Mononuclear cell (primary cell): ENCODE data around the gene PGF. TPM values are rescaled to one million over a fixed set of nuclear protein-coding genes. Genes with fewer than 3 reads are reported as not detected.

Source experiments
- H3K27me3 ChIP-seq: 2 replicates; pipeline ENCODE4 v1.6.0; 2011; ENCODE audit warnings: low read length, control low read depth; ENCODE audit not compliant: insufficient read depth
- H3K4me1 ChIP-seq: 2 replicates; pipeline ENCODE4 v1.5.1; 2011; ENCODE audit warnings: mild to moderate bottlenecking, low read length, control low read depth; ENCODE audit not compliant: insufficient read depth
- H3K4me3 ChIP-seq: 2 replicates; pipeline ENCODE4 v1.5.1; 2011; ENCODE audit warnings: mild to moderate bottlenecking, low read length, moderate library complexity
- H3K9me3 ChIP-seq: 2 replicates; pipeline ENCODE4 v1.5.1; 2011; ENCODE audit warnings: low read depth, mild to moderate bottlenecking, control low read depth, low read length
- total RNA-seq: library from RNA; depleted of rRNA; stranded (reverse); fragments of >200 nt; gene quantifications from one replicate; pipeline ENCODE4 v1.2.3, GENCODE V29; 2012

Gene PGF
- total RNA-seq, 1 donor: not detected

DNA sequence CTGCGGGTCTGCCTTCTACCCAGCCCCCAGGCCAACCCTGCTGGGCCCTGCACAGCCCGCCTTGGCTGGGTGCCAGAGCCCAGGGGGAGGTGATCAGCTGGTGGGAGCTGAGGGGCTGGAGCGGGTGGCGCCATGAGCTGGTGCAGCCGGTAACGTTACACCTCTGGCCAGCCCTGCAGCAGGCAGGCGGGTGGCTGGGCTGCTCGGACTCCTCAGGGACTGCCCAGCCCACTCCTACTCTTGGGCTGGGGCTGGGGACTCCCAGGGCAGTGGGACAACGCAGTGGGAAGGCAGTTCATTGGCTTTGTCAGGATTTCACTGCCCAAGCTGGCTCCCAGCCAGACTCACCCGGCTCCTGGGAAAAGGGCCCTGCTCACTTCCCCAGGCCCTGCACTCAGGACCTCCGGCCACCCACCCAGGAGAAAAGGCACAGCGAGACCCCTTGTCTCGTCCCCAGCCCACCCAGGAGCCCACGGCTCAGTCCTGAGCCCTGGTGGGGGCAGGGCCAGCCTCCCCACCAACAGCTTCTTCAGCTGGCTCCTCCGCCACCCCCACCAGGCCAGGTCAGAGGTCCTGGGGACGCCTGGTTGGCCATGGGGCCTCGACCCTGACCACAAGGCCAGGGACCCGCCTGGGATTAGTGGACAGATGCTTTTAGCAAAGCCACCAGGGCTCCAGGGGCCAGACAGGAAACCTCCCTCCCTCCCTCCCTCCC is 1.0 kb downstream of the PGF start:
- Histone ChIP-seq H3K4me1 (peaks cover 8% of the 10 kb centered on the region), H3K9me3 (no peaks in the 10 kb centered on the region), H3K27me3 (peaks cover 4% of the 10 kb centered on the region), H3K4me3 (no peak overlapping the region)

DNA sequence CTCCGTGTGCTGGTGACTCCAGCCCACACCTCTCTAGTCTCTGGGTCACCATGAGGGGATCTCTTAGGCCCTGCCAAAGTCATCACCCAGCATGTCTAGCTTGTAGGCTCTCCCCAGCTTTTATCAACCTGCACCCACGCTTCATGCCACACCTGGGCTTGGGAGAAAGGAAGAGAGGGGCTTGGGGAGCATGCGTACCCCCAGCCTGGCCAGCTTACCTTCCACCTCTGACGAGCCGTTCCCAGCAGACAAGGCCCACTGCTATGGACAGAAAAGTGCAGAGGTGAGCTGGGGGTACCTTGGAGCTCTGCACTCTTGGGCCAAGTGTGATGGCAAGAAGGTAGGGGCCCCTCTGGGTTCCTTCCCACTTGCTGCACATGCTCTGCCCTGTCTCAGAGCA is 1.7 kb downstream of the PGF start:
- H3K27me3 ChIP-seq: peaks cover 4% of the 10 kb centered on the region
- no peak overlapping the region for H3K4me3 ChIP-seq
- no peaks in the 10 kb centered on the region for H3K9me3 ChIP-seq
- H3K4me1 ChIP-seq: peaks cover 8% of the 10 kb centered on the region

DNA sequence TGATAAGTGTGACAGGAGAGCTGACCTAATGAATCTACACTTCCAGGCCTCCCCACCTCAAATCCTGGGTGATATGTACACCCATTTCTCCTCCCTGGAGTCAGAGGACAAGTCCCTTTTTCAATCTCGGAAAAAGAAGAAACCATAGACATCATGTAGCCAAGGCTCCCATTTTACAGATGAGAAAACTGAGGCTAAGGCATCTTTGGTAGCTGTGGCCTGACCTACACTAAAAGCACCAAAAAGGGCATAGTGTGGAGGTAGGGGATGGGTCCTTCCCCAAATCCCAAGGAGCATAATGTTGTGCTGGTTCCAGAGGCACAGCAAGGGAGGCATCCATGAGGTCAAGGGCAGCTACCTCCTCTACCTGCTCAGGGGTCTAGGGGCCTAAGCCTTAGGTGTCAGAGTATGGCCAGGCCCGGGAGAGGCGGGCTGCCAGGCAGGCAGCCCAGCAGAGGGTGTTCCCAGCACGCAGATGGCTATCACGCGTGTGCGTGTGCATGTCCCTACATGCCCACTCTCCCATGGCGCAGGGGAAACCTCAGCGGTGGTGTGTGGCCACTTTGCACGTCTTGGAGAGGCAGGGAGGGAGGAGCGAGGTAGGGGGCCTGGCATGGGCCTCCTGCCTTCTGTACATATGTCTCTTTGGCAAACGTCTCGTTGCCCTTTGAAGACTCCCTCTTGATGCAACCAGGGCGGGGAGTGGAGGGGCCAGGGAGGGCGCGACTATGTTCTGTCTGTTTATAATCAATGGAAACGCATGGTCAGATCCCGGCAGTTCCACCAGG is 2.5 kb downstream of the PGF start:
- Histone ChIP-seq H3K4me3 (no peak overlapping the region), H3K27me3 (peaks cover 4% of the 10 kb centered on the region), H3K4me1 (peaks cover 8% of the 10 kb centered on the region), H3K9me3 (no peaks in the 10 kb centered on the region)

GRCh38 chr14:74952180-74952665 is 3.2 kb downstream of the PGF start:
- Histone ChIP-seq H3K27me3 (peaks cover 4% of the 10 kb centered on the region), H3K4me1 (peaks cover 8% of the 10 kb centered on the region), H3K9me3 (no peaks in the 10 kb centered on the region), H3K4me3 (no peak overlapping the region)

DNA sequence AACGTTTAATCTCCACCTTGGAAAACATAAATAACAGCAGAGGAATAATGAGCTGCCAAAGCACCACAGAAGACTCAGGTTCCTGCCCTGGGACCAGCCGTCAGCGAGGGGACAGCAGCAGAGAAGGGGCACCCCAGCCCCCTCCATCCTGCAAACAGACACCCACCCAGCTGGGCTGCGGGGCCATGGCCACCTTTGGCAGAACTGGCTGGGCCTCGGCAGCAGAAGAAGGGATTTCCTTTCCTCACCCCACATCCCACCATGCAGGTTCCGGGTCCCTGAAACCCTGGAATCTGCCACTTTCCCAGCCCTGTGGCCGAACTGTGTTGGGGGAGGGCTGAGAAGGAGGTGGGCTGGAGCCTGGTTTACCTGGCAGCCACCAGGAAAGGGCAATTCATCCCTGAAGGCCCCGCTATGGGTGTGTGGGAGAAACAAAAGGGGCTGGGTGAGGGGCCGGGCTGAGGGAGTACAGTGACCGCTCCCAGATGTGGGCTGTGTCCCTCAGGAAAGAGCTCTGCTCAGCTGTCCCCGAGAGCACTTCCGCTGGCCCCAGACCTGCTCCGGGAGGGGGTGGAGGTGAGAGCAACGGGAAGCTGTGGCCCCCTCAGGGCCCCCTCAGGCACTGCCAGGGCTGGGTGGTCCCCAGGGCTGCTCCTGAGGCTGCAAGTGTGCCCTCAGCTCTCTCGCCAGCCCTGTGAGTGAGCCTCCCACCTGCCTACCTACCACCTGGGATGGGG is 3.8 kb downstream of the PGF start:
- Histone ChIP-seq H3K27me3 (peaks cover 4% of the 10 kb centered on the region), H3K9me3 (no peaks in the 10 kb centered on the region), H3K4me1 (peaks cover 8% of the 10 kb centered on the region), H3K4me3 (no peak overlapping the region)

DNA sequence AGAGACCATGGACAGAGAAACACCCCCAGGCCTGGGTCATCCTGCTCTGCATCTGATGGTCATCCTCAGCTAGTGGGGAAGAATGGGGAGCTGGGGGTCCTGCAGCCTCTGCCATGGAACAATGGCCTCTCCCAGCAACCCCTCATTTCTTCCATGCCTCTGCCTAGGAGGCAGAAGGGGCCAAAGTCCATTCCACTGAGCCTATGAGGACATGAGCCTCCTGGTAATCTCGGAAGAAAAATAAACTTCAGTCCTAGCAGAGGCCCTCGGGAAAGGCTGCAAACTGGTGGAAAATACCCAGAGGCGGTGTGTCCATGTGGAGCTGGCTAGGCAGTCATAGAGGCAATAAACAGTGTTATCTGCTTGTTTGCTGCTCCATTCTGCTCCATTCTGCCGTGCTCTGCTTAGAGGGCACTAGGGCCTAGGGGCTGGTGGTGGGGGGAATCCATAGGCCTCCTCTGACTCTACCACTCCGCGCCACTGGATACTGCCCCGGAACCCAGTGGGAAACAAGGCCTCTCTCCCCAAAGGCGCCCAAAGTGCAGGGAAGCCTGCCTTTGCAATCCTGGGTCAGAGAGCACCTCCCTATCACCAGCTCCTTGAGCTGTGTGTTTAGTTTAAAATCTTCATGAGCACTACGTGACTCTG is 4.5 kb downstream of the PGF start:
- H3K9me3 ChIP-seq: no peaks in the 10 kb centered on the region
- peaks cover 4% of the 10 kb centered on the region for H3K27me3 ChIP-seq
- H3K4me1 ChIP-seq: peaks cover 14% of the 10 kb centered on the region
- H3K4me3 ChIP-seq: no peak overlapping the region

DNA sequence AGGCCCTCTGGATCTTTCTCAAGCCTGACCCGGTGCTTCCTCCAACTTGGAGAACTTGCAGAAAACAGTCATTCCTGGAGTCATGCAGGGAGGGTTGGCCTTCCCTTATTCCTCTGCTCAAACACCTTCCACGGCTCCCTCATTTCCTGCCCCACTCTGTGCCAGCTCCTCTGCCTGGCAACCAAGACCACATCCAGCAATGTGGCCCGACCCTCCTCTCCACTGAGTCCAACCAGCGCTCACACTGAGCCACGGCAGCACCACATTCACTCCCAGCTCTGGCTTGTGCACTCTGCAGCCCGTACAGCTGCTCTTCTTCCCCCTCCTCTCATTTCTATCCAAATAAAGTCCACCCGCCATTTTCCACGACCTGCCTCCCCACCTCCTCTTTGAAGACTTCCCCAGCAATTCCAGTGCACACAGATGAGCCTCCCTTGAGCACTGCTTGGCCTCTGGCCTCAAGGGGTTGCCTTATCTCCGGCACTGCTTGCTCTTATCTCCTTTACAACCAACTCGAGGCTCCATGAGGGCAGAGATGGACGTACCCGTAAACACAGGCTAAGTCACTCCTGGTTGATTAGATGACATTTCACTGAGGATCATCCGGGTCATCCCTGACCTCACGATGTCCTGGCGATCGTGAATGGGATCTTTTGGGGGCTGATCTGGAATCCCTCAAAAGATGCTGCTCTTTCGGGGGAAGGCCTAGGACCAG is 5.4 kb downstream of the PGF start:
- Histone ChIP-seq H3K27me3 (peaks cover 4% of the 10 kb centered on the region), H3K9me3 (no peaks in the 10 kb centered on the region), H3K4me3 (no peak overlapping the region), H3K4me1 (peaks cover 10% of the 10 kb centered on the region)

DNA sequence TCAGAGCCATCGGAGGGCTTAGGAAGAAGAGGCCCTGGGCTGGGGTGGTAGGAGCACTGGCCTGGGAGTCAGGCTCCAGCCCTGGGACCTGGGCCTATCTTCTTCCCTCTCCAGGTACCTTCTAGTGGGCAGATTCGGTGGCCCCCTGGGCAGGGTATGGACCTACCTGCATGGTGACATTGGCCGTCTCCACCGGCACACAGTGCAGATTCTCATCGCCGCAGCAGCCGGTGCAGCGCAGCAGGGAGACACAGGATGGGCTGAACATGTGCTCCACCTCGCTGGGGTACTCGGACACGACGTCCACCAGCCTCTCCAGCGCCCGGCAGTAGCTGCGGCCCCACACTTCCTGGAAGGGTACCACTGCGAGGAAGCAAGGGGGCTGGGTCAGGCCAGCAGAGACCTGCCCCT is 6.2 kb downstream of the PGF start:
- Histone ChIP-seq H3K4me3 (no peak overlapping the region), H3K4me1 (peaks cover 6% of the 10 kb centered on the region), H3K27me3 (no peaks in the 10 kb centered on the region), H3K9me3 (no peaks in the 10 kb centered on the region)

GRCh38 chr14:74948228-74949175 is 6.9 kb downstream of the PGF start:
- Histone ChIP-seq H3K4me1 (peaks cover 6% of the 10 kb centered on the region), H3K9me3 (no peaks in the 10 kb centered on the region), H3K27me3 (no peaks in the 10 kb centered on the region), H3K4me3 (no peak overlapping the region)

- no peaks in the 10 kb centered on the region for H3K9me3 ChIP-seq
- no peak overlapping the region for H3K4me3 ChIP-seq
- H3K4me1 ChIP-seq: peaks cover 14% of the 10 kb centered on the region
- no peaks in the 10 kb centered on the region for H3K27me3 ChIP-seq
These were observed 7.8 kb downstream of the PGF start for GRCh38 chr14:74947353-74948227.

- peaks cover 22% of the 10 kb centered on the region for H3K4me1 ChIP-seq
- H3K27me3 ChIP-seq: no peaks in the 10 kb centered on the region
- H3K9me3 ChIP-seq: no peaks in the 10 kb centered on the region
- no peak overlapping the region for H3K4me3 ChIP-seq
These were observed 8.6 kb downstream of the PGF start for GRCh38 chr14:74946659-74947281.

GRCh38 chr14:74945852-74946658 is 9.3 kb downstream of the PGF start:
- H3K4me1 ChIP-seq: peaks cover 30% of the 10 kb centered on the region
- no peaks in the 10 kb centered on the region for H3K9me3 ChIP-seq
- H3K4me3 ChIP-seq: no peak overlapping the region
- no peaks in the 10 kb centered on the region for H3K27me3 ChIP-seq
